Thoracic aorta (tissue), 2 donors: ENCODE measurements around the gene CDADC1. TPM values are rescaled to one million over a fixed set of nuclear protein-coding genes. Genes with fewer than 3 reads are reported as not detected.

Experiments used
- ATAC-seq: fragments of 150-250 bp; one replicate; pipeline ENCODE4 v1.8.0; 2017; ENCODE audit warnings: low read depth; ENCODE audit not compliant: insufficient number of reproducible peaks, low FRiP score
- DNase-seq: peaks from one replicate; pipeline ENCODE4 v3.0.0-alpha.2; 2020; ENCODE audit warnings: low spot score
- H3K27ac ChIP-seq, 2 donors: fragments of 200-600 bp; sonication (generic); 1 replicate in 1 of 2; 2 replicates in 1 of 2; pipeline ENCODE4 v1.5.1; 2016; ENCODE audit warnings: mild to moderate bottlenecking in 2 of 2, moderate library complexity in 2 of 2
- H3K27me3 ChIP-seq: fragments of 200-600 bp; sonication (generic); replicated peaks from 2 replicates; pipeline ENCODE4 v1.6.0; 2016; ENCODE audit warnings: mild to moderate bottlenecking; ENCODE audit not compliant: insufficient read depth
- H3K36me3 ChIP-seq: fragments of 200-600 bp; sonication (generic); one replicate; pipeline ENCODE4 v1.5.1; 2016
- H3K4me1 ChIP-seq, 2 donors: fragments of 200-600 bp; sonication (generic); 1 replicate in 1 of 2; 2 replicates in 1 of 2; pipeline versions ENCODE4 v1.5.1 to v1.6.0; 2016; ENCODE audit warnings: low read depth in 2 of 2, mild to moderate bottlenecking in 1 of 2; ENCODE audit not compliant: control insufficient read depth in 1 of 2
- H3K4me3 ChIP-seq: fragments of 200-600 bp; sonication (generic); 2 replicates; pipeline ENCODE4 v1.5.1; 2016; ENCODE audit warnings: mild to moderate bottlenecking
- H3K9me3 ChIP-seq: fragments of 200-600 bp; sonication (generic); 2 replicates; pipeline ENCODE4 v1.5.1; 2016
- total RNA-seq, 2 donors: library from RNA; depleted of rRNA; stranded (reverse); fragments of >200 nt; gene quantifications; one replicate each; pipeline versions ENCODE4 v1.1.0 to v1.2.3, GENCODE V29; 2016
- TF ChIP-seq, protein P1 (sequence below): fragments of 200-600 bp; sonication (generic); IDR thresholded peaks from one replicate; pipeline ENCODE4 v1.5.1; 2019; ENCODE audit warnings: antibody characterized with exemption

Gene CDADC1
- total RNA-seq, 2 donors from 2014 or later: 12.8 to 18.5 TPM

DNA sequence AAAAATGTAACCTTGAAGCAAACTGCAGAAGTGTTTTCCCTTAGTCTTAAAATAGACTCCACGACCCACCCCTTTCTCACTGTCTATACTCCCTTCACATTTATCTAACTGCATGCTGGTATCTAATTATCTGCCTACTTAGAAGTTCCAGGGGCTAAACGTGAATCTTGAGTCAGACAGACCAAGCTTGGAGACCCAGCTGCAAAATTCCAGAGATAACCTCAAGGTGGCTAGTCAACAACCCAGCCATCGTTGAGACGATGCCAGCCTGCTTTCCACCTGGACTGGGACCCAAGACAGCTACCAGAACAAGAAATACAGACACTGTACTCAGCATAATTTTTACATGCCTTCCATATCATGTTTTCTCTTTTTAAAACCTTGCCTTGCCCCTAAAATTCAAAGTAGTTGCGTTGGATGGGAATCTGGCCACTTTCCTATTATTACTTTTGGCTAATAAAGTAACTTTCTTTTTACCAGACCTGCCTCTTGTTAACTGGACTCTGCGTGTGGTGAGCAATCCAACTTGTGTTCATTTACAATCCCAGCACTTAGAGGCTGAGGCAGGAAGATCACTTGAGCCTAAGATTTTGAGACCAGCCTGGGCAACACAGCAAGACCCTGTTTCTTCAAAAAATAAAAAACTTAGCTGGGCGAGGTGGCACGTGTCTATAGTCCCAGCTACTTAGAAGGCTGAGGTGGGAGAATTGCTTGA lies 82.3 kb downstream of the CDADC1 start:
- TF ChIP-seq, protein P1, sequence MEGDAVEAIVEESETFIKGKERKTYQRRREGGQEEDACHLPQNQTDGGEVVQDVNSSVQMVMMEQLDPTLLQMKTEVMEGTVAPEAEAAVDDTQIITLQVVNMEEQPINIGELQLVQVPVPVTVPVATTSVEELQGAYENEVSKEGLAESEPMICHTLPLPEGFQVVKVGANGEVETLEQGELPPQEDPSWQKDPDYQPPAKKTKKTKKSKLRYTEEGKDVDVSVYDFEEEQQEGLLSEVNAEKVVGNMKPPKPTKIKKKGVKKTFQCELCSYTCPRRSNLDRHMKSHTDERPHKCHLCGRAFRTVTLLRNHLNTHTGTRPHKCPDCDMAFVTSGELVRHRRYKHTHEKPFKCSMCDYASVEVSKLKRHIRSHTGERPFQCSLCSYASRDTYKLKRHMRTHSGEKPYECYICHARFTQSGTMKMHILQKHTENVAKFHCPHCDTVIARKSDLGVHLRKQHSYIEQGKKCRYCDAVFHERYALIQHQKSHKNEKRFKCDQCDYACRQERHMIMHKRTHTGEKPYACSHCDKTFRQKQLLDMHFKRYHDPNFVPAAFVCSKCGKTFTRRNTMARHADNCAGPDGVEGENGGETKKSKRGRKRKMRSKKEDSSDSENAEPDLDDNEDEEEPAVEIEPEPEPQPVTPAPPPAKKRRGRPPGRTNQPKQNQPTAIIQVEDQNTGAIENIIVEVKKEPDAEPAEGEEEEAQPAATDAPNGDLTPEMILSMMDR: no peak
- Histone ChIP-seq H3K27ac (peak overlapping the region in 1 of 2 donors; percentile 51), H3K4me1 (peaks cover 5 to 26% of the 10 kb centered on the region in 2 donors), H3K27me3 (no peaks in the 10 kb centered on the region), H3K9me3 (no peaks in the 10 kb centered on the region), H3K36me3 (no peaks in the 10 kb centered on the region), H3K4me3 (peak overlapping the region; percentile 20)
- ATAC-seq: no peak
- no peak for DNase-seq

DNA sequence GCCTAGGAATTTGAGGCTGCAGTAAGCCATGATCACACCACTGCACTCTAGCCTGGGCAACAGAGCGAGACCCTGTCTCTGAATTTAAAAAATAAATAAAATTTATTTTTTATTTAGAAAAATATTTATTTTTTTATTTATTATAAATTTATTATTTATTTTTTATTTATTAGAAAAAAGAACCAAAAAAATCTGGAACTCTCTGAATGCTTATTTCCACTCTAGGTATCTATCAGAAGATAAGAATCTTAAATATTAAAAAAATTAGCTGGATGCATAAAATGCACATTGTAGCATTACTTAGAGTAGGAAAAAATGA lies 82.8 kb downstream of the CDADC1 start:
- no peaks in the 10 kb centered on the region for H3K36me3 ChIP-seq
- peak overlapping the region in 1 of 2 donors; percentile 51 for H3K27ac ChIP-seq
- H3K27me3 ChIP-seq: no peaks in the 10 kb centered on the region

DNA sequence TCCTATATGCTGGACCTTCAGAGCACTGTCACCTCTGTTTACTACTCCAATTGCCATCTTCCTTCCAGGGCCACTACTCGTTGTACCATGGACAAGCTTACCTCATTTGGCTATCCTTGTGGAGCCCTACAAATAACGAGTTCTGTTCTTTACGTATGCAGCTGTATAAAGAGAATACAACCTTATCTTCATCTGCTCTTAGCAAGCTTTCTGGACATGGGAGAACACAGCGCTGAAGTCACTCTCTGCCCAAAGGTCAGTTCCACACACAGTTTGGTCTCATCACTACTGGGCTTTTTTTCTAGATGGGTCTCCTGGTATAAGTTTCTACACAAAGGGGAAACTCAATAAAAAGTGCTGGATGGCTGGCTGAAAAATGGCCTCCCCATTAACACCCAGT lies 88.9 kb downstream of the CDADC1 start:
- H3K27ac ChIP-seq: no peak overlapping the region
- no peak for DNase-seq
- no peaks in the 10 kb centered on the region for H3K27me3 ChIP-seq

More for the DNA sequence above, 82.8 kb downstream of the CDADC1 start:
- no peak for DNase-seq
- no peak for ATAC-seq
- TF ChIP-seq, protein P1: no peak
- peaks cover 5 to 26% of the 10 kb centered on the region in 2 donors for H3K4me1 ChIP-seq
- H3K9me3 ChIP-seq: no peaks in the 10 kb centered on the region
- H3K4me3 ChIP-seq: no peak overlapping the region

DNA sequence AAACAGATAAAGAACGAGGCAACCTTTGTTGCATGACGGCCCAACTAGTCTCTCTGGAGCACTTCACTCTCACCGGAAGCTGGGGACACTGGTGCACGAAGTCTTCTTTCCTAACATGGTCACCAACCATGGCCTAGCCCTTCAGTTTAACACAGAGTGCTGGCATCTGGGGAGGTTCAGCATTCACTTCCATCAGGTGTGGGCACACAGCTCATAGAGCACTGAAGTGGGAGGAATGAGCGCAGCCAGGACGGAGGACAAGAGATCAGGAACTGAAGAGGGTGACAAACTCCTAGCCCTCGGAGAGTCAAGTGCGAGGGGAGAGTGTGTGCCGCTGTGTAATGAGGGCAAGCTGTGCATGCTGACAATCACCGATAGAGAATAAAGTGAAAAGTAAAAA lies 92.4 kb downstream of the CDADC1 start:
- Histone ChIP-seq H3K36me3 (peaks cover 3% of the 10 kb centered on the region), H3K4me1 (no peaks in the 10 kb centered on the region), H3K4me3 (no peak overlapping the region), H3K9me3 (no peaks in the 10 kb centered on the region), H3K27ac (no peak overlapping the region), H3K27me3 (no peaks in the 10 kb centered on the region)
- TF ChIP-seq, protein P1: no peak
- no peak for ATAC-seq
- no peak for DNase-seq

More for the DNA sequence above, 88.9 kb downstream of the CDADC1 start:
- TF ChIP-seq, protein P1: no peak
- Histone ChIP-seq H3K4me3 (no peak overlapping the region), H3K36me3 (no peaks in the 10 kb centered on the region), H3K4me1 (no peaks in the 10 kb centered on the region), H3K9me3 (no peaks in the 10 kb centered on the region)
- no peak for ATAC-seq

DNA sequence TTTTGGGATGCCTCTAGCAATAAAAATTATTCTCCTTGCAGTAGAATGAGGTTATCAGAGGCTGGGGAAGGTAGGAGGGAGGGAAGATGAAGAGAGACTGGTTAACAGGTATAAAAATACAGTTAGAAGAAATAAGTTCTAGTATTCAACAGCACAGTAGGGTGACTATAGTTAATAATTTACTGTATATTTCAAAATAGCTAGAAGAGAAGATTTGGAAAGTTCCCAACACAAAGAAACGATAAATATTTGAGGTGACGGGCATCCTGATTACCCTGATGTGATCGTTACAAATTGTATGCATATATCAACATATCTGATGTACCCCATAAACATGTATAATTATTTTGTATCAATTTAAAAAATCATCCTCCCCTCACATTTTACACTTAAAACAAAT lies 93.8 kb downstream of the CDADC1 start:
- Histone ChIP-seq H3K4me1 (no peaks in the 10 kb centered on the region), H3K27me3 (no peaks in the 10 kb centered on the region), H3K4me3 (no peak overlapping the region), H3K9me3 (no peaks in the 10 kb centered on the region), H3K27ac (no peak overlapping the region), H3K36me3 (peaks cover 3% of the 10 kb centered on the region)
- ATAC-seq: no peak
- no peak for DNase-seq
- TF ChIP-seq, protein P1: no peak
